Measurements from ENCODE around the gene POU2AF1.

DNA sequence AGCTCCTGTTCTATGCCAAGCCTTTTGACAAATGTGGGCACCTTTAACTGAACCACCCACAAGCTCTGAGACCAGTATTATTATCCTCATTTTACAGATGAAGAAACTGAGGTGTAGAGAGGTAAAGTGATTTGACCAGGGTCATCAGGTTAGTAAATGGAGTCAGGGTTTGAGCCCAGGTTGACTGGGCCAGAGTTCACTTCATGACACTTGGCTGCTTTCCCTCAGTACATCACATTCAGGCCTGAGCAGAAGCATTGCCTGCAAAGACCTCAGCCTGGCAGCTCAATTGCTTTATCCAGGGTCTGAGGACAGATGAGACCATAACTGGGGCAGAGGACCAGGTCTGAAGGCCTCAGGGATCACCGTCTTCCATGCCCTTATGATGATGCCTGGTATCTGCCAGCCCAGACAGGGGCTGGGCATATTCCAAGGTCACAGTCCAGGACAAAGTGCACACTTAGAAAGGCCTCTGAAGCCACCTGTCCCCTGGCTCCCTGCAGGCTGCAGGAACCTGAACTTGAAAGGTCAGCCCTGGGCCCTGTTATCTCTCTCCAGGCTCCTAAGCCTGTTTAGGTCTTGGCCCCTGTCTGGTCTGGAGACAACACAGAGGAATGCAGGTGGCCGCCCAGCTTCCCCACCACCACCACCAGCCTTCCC is 48.7 kb downstream of the POU2AF1 start:
- TF ChIP-seq POLR2A (IDR thresholded peaks at IDR 0.05), result no peak
- TF ChIP-seq, protein P1, sequence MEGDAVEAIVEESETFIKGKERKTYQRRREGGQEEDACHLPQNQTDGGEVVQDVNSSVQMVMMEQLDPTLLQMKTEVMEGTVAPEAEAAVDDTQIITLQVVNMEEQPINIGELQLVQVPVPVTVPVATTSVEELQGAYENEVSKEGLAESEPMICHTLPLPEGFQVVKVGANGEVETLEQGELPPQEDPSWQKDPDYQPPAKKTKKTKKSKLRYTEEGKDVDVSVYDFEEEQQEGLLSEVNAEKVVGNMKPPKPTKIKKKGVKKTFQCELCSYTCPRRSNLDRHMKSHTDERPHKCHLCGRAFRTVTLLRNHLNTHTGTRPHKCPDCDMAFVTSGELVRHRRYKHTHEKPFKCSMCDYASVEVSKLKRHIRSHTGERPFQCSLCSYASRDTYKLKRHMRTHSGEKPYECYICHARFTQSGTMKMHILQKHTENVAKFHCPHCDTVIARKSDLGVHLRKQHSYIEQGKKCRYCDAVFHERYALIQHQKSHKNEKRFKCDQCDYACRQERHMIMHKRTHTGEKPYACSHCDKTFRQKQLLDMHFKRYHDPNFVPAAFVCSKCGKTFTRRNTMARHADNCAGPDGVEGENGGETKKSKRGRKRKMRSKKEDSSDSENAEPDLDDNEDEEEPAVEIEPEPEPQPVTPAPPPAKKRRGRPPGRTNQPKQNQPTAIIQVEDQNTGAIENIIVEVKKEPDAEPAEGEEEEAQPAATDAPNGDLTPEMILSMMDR (IDR thresholded peaks at IDR 0.05), result no peak

Data from adrenal gland (tissue), 5 donors.